HEK293 (cell line): ENCODE results near the gene HOXB8.

Experiments used
- CTCF ChIA-PET: fragments of 350-600 bp; formaldehyde crosslinking; extraction: SDS; loops from one replicate; lab custom pipeline; 2021; ENCODE audit warnings: antibody characterized with exemption; lab: Yijun Ruan, JAX
- POLR2A ChIA-PET: fragments of 300-600 bp; formaldehyde crosslinking; extraction: SDS; loops from one replicate; lab custom pipeline; 2020; ENCODE audit warnings: antibody characterized with exemption, inconsistent platforms; lab: Yijun Ruan, JAX
- H3K27ac ChIP-seq: fragments of 200-500 bp; sonication (Bioruptor generic); 2 replicates; pipeline ENCODE4 v1.5.1; 2014; ENCODE audit warnings: low read depth, low read length, control low read depth, inconsistent platforms; ENCODE audit errors: extremely low read depth
- H3K36me3 ChIP-seq, 2 experiments: fragments of 200-500 bp in 1 of 2; sonication (Bioruptor generic) in 1 of 2; 1 replicate in 1 of 2; 2 replicates in 1 of 2; pipeline ENCODE4 v1.5.1; 2014 to 2017; ENCODE audit warnings: inconsistent platforms in 2 of 2, low read length in 2 of 2; ENCODE audit not compliant: control insufficient read depth in 2 of 2, insufficient read depth in 1 of 2
- H3K4me1 ChIP-seq: fragments of 200-500 bp; sonication (Bioruptor generic); 2 replicates; pipeline ENCODE4 v1.5.1; 2014; ENCODE audit warnings: mild to moderate bottlenecking, low read length, inconsistent platforms; ENCODE audit not compliant: control insufficient read depth, insufficient read depth
- H3K4me3 ChIP-seq: 2 replicates; pipeline ENCODE4 v1.5.1; 2011; ENCODE audit warnings: low read depth, mild to moderate bottlenecking, control low read depth, low read length, moderate library complexity
- H3K9me3 ChIP-seq: fragments of 200-500 bp; sonication (Bioruptor generic); 2 replicates; pipeline ENCODE4 v1.5.1; 2014; ENCODE audit warnings: low read depth, low read length, inconsistent platforms; ENCODE audit not compliant: control insufficient read depth, insufficient read depth
- ZBTB48 ChIP-seq: fragments of 450-650 bp; formaldehyde crosslinking; IDR thresholded peaks from 2 replicates; pipeline ENCODE4 v1.5.1; 2016; ENCODE audit warnings: missing biosample characterization, missing genetic modification characterization
- ZNF157 ChIP-seq: fragments of 450-650 bp; formaldehyde crosslinking; IDR thresholded peaks from 2 replicates; pipeline ENCODE4 v1.5.1; 2016; ENCODE audit warnings: missing biosample characterization, missing genetic modification characterization
- ZNF214 ChIP-seq: fragments of 450-650 bp; formaldehyde crosslinking; IDR thresholded peaks from 2 replicates; pipeline ENCODE4 v1.5.1; 2017; ENCODE audit warnings: missing biosample characterization, mild to moderate bottlenecking, missing genetic modification characterization, borderline replicate concordance
- ZNF473 ChIP-seq: fragments of 450-650 bp; formaldehyde crosslinking; IDR thresholded peaks from 2 replicates; pipeline ENCODE4 v1.5.1; 2017; ENCODE audit warnings: missing biosample characterization, missing genetic modification characterization
- ZNF48 ChIP-seq: fragments of 450-650 bp; formaldehyde crosslinking; IDR thresholded peaks from 2 replicates; pipeline ENCODE4 v1.5.1; 2016; ENCODE audit warnings: missing biosample characterization, missing genetic modification characterization
- ZNF600 ChIP-seq: fragments of 450-650 bp; formaldehyde crosslinking; IDR thresholded peaks from 2 replicates; pipeline ENCODE4 v1.5.1; 2016; ENCODE audit warnings: missing biosample characterization, missing genetic modification characterization
- ZNF610 ChIP-seq: fragments of 450-650 bp; formaldehyde crosslinking; IDR thresholded peaks from 2 replicates; pipeline ENCODE4 v1.5.1; 2016; ENCODE audit warnings: missing biosample characterization, missing genetic modification characterization, borderline replicate concordance
- ZNF624 ChIP-seq: fragments of 450-650 bp; formaldehyde crosslinking; IDR thresholded peaks from 2 replicates; pipeline ENCODE4 v1.5.1; 2017; ENCODE audit warnings: missing biosample characterization, missing genetic modification characterization
- ZNF654 ChIP-seq: fragments of 450-650 bp; formaldehyde crosslinking; IDR thresholded peaks from 2 replicates; pipeline ENCODE4 v1.5.1; 2016; ENCODE audit warnings: low read depth, missing biosample characterization, missing genetic modification characterization
- TF ChIP-seq, protein P1 (sequence below): fragments of 450-650 bp; IDR thresholded peaks from 2 replicates; pipeline ENCODE4 v1.5.1; 2018; ENCODE audit warnings: missing biosample characterization, missing genetic modification characterization
- TF ChIP-seq, protein P2 (sequence below): IDR thresholded peaks from 2 replicates; pipeline ENCODE4 v1.6.1; 2011; ENCODE audit warnings: mild to moderate bottlenecking, low read depth, low read length, borderline replicate concordance
- TF ChIP-seq, protein P3 (sequence below): fragments of 450-650 bp; formaldehyde crosslinking; IDR thresholded peaks from 2 replicates; pipeline ENCODE4 v1.5.1; 2016; ENCODE audit warnings: missing biosample characterization, missing genetic modification characterization
- TF ChIP-seq, protein P4 (sequence below): fragments of 450-650 bp; formaldehyde crosslinking; IDR thresholded peaks from 2 replicates; pipeline ENCODE4 v1.5.1; 2016; ENCODE audit warnings: missing biosample characterization, missing genetic modification characterization, low read depth
- TF ChIP-seq, protein P5 (sequence below): fragments of 450-650 bp; formaldehyde crosslinking; IDR thresholded peaks from 2 replicates; pipeline ENCODE4 v1.5.0; 2017; ENCODE audit warnings: missing biosample characterization, missing genetic modification characterization, borderline replicate concordance

HOXB8 gene

DNA sequence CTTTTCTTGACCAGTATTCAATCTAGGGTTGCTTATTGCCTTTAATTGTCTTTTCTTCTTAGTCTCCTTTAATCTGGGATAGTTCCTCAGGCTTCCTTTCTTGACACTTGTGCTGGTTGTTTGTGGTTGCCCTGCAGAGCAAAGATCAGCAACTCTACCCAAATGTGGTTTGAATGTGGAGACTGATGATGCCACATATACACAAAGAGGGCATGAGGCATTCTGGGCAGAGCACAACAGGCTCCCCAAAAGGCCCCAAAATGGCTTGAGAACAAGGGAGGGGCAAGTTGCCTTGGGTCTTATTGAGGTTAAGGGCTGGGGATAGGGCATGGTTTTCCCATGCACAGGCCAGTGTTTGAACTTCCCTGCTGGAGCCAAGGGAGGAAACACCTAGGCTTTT lies 40.8 kb upstream of the HOXB8 start (continued):
- TF ChIP-seq ZNF654 (tag by site-specific recombination), result no peak
- TF ChIP-seq, protein P1, sequence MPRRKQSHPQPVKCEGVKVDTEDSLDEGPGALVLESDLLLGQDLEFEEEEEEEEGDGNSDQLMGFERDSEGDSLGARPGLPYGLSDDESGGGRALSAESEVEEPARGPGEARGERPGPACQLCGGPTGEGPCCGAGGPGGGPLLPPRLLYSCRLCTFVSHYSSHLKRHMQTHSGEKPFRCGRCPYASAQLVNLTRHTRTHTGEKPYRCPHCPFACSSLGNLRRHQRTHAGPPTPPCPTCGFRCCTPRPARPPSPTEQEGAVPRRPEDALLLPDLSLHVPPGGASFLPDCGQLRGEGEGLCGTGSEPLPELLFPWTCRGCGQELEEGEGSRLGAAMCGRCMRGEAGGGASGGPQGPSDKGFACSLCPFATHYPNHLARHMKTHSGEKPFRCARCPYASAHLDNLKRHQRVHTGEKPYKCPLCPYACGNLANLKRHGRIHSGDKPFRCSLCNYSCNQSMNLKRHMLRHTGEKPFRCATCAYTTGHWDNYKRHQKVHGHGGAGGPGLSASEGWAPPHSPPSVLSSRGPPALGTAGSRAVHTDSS (tag by site-specific recombination), result no peak
- TF ChIP-seq ZNF624 (tag by site-specific recombination), result no peak
- TF ChIP-seq ZNF600 (tag by site-specific recombination), result no peak
- TF ChIP-seq, protein P2, sequence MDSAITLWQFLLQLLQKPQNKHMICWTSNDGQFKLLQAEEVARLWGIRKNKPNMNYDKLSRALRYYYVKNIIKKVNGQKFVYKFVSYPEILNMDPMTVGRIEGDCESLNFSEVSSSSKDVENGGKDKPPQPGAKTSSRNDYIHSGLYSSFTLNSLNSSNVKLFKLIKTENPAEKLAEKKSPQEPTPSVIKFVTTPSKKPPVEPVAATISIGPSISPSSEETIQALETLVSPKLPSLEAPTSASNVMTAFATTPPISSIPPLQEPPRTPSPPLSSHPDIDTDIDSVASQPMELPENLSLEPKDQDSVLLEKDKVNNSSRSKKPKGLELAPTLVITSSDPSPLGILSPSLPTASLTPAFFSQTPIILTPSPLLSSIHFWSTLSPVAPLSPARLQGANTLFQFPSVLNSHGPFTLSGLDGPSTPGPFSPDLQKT, result no peak

DNA sequence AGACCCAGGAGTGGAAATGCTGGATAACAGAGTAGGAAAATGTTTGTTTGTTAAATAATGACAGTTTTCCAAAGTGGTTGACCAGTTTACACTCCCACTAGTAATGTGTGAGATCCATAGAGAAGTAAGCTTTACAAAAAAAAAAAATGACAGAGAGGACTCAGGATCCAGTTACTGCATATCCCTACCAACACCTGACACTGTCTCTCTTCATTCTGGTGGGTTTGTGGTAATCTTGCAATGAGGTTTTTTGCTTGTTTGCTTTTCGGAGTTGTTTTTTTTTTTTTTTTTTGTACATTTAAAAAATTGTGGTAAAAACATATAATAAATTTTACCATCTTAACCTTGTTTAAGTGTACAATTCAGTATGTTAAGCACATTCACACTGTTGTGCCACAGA lies 34.6 kb upstream of the HOXB8 start:
- no peak overlapping the region for H3K4me3 ChIP-seq
- no peak overlapping the region for H3K27ac ChIP-seq
- no peaks in the 10 kb centered on the region; a peak in 1 of 3 replicates for H3K36me3 ChIP-seq
- ChIA-PET CTCF (interaction anchor here (0.6 to 2.2 kb wide), 4 partner anchors 13 to 305 kb away, joined by 3 to 13 read pairs (median 8); no protein-coding TSS in a partner anchor), POLR2A (no interaction called here)
- TF ChIP-seq, protein P3, sequence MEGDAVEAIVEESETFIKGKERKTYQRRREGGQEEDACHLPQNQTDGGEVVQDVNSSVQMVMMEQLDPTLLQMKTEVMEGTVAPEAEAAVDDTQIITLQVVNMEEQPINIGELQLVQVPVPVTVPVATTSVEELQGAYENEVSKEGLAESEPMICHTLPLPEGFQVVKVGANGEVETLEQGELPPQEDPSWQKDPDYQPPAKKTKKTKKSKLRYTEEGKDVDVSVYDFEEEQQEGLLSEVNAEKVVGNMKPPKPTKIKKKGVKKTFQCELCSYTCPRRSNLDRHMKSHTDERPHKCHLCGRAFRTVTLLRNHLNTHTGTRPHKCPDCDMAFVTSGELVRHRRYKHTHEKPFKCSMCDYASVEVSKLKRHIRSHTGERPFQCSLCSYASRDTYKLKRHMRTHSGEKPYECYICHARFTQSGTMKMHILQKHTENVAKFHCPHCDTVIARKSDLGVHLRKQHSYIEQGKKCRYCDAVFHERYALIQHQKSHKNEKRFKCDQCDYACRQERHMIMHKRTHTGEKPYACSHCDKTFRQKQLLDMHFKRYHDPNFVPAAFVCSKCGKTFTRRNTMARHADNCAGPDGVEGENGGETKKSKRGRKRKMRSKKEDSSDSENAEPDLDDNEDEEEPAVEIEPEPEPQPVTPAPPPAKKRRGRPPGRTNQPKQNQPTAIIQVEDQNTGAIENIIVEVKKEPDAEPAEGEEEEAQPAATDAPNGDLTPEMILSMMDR (tag by site-specific recombination), result no peak
- TF ChIP-seq ZNF48 (tag by site-specific recombination), result no peak
- no peak for TF ChIP-seq ZNF624 (tag by site-specific recombination)
- TF ChIP-seq ZBTB48 (tag by site-specific recombination), result no peak
- TF ChIP-seq ZNF157 (tag by site-specific recombination), result no peak
- TF ChIP-seq ZNF610 (tag by site-specific recombination), result no peak
- TF ChIP-seq, protein P4, sequence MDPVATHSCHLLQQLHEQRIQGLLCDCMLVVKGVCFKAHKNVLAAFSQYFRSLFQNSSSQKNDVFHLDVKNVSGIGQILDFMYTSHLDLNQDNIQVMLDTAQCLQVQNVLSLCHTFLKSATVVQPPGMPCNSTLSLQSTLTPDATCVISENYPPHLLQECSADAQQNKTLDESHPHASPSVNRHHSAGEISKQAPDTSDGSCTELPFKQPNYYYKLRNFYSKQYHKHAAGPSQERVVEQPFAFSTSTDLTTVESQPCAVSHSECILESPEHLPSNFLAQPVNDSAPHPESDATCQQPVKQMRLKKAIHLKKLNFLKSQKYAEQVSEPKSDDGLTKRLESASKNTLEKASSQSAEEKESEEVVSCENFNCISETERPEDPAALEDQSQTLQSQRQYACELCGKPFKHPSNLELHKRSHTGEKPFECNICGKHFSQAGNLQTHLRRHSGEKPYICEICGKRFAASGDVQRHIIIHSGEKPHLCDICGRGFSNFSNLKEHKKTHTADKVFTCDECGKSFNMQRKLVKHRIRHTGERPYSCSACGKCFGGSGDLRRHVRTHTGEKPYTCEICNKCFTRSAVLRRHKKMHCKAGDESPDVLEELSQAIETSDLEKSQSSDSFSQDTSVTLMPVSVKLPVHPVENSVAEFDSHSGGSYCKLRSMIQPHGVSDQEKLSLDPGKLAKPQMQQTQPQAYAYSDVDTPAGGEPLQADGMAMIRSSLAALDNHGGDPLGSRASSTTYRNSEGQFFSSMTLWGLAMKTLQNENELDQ (tag by site-specific recombination), result no peak
- no peak for TF ChIP-seq ZNF473 (tag by site-specific recombination)
- TF ChIP-seq, protein P1 (tag by site-specific recombination), result no peak
- TF ChIP-seq, protein P5, sequence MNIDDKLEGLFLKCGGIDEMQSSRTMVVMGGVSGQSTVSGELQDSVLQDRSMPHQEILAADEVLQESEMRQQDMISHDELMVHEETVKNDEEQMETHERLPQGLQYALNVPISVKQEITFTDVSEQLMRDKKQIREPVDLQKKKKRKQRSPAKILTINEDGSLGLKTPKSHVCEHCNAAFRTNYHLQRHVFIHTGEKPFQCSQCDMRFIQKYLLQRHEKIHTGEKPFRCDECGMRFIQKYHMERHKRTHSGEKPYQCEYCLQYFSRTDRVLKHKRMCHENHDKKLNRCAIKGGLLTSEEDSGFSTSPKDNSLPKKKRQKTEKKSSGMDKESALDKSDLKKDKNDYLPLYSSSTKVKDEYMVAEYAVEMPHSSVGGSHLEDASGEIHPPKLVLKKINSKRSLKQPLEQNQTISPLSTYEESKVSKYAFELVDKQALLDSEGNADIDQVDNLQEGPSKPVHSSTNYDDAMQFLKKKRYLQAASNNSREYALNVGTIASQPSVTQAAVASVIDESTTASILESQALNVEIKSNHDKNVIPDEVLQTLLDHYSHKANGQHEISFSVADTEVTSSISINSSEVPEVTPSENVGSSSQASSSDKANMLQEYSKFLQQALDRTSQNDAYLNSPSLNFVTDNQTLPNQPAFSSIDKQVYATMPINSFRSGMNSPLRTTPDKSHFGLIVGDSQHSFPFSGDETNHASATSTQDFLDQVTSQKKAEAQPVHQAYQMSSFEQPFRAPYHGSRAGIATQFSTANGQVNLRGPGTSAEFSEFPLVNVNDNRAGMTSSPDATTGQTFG (tag by site-specific recombination), result no peak
- no peak for TF ChIP-seq ZNF214 (tag by site-specific recombination)
- peaks cover 3% of the 10 kb centered on the region; the same call in 1 of the 2 replicates for H3K4me1 ChIP-seq
- no peaks in the 10 kb centered on the region for H3K9me3 ChIP-seq
